Osteocyte (in vitro differentiated cells): ENCODE results near the gene METTL5. TPM values are rescaled to one million over a fixed set of nuclear protein-coding genes. Genes with fewer than 3 reads are reported as not detected.
"Not testable (repeated sequence)": the region's sequence is repeated elsewhere in the genome, so short reads cannot be mapped to it uniquely, and the experiment has no call there.

Source experiments
- DNase-seq: peaks from one replicate; pipeline ENCODE4 v3.0.0; 2021; ENCODE audit warnings: mixed read lengths; ENCODE audit not compliant: unreplicated experiment; ENCODE audit errors: extremely low spot score
- H3K27ac Mint-ChIP-seq: one replicate; pipeline ENCODE4 v1.8.0; 2021; ENCODE audit warnings: mild to moderate bottlenecking, mixed read lengths; ENCODE audit not compliant: unreplicated experiment
- H3K27me3 Mint-ChIP-seq: one replicate; pipeline ENCODE4 v1.8.0; 2021; ENCODE audit warnings: mixed read lengths; ENCODE audit not compliant: unreplicated experiment
- H3K36me3 Mint-ChIP-seq: one replicate; pipeline ENCODE4 v1.8.0; 2021; ENCODE audit warnings: mixed read lengths; ENCODE audit not compliant: unreplicated experiment
- H3K4me1 Mint-ChIP-seq: one replicate; pipeline ENCODE4 v1.8.0; 2021; ENCODE audit warnings: mixed read lengths; ENCODE audit not compliant: unreplicated experiment
- H3K4me3 Mint-ChIP-seq: one replicate; pipeline ENCODE4 v1.8.0; 2021; ENCODE audit warnings: mild to moderate bottlenecking, moderate library complexity, mixed read lengths; ENCODE audit not compliant: unreplicated experiment
- H3K9me3 Mint-ChIP-seq: one replicate; pipeline ENCODE4 v1.8.0; 2021; ENCODE audit warnings: mixed read lengths; ENCODE audit not compliant: unreplicated experiment
- CTCF ChIP-seq: fragments of 200-600 bp; sonication (generic); IDR thresholded peaks from 2 replicates; pipeline ENCODE4 v1.5.0; 2021; ENCODE audit warnings: antibody characterized with exemption, mild to moderate bottlenecking, moderate library complexity
- total RNA-seq: library from RNA; stranded (reverse); gene quantifications from 2 replicates; pipeline ENCODE4 v1.2.1, GENCODE V29; 2021

The METTL5 gene
- total RNA-seq, 1 donor from 2014 or later, result 37.6 TPM

DNA sequence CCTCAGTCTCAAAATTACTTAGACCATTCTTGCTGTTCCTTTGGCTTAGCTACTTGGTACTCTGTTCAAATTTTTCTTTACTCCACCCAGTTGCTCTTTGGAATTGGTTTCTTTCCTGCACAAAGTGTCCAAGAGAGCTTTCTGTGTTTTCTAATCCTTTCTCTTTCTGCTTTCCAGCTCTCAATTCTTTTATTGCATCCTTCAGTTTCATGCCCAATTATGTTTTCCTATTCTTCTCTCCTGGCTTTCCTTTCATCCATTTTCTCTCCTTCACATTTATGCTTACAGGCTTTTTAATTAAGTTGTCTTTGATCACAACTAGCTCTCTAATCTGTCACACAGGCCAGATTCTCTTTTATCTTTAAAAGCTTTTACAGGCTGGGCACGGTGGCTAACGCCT lies 40.8 kb upstream of the METTL5 start:
- TF ChIP-seq CTCF, result no peak
- no peak for DNase-seq
- Mint-ChIP-seq H3K27me3 (no peaks in the 10 kb centered on the region), H3K9me3 (no peaks in the 10 kb centered on the region), H3K36me3 (no peaks in the 10 kb centered on the region), H3K27ac (no peak overlapping the region), H3K4me1 (peaks cover 11% of the 10 kb centered on the region), H3K4me3 (no peak overlapping the region)

GRCh38 chr2:169862816-169863215 lies 38.1 kb upstream of the METTL5 start:
- no peaks in the 10 kb centered on the region for H3K36me3 Mint-ChIP-seq
- no peak for DNase-seq
- no peaks in the 10 kb centered on the region for H3K9me3 Mint-ChIP-seq
- H3K27ac Mint-ChIP-seq, result no peak overlapping the region
- no peaks in the 10 kb centered on the region for H3K27me3 Mint-ChIP-seq
- TF ChIP-seq CTCF, result no peak
- peaks cover 11% of the 10 kb centered on the region for H3K4me1 Mint-ChIP-seq
- no peak overlapping the region for H3K4me3 Mint-ChIP-seq

GRCh38 chr2:169860149-169860548 lies 35.4 kb upstream of the METTL5 start:
- no peak for DNase-seq
- TF ChIP-seq CTCF, result no peak
- H3K27ac Mint-ChIP-seq, result no peak overlapping the region
- no peaks in the 10 kb centered on the region for H3K9me3 Mint-ChIP-seq
- H3K4me3 Mint-ChIP-seq, result no peak overlapping the region
- no peaks in the 10 kb centered on the region for H3K27me3 Mint-ChIP-seq
- H3K4me1 Mint-ChIP-seq, result peaks cover 8% of the 10 kb centered on the region
- H3K36me3 Mint-ChIP-seq, result no peaks in the 10 kb centered on the region

- H3K9me3 Mint-ChIP-seq, result no peaks in the 10 kb centered on the region
- H3K27ac Mint-ChIP-seq, result no peak overlapping the region
- no peak for TF ChIP-seq CTCF
- peaks cover 8% of the 10 kb centered on the region for H3K4me1 Mint-ChIP-seq
- peaks cover 1% of the 10 kb centered on the region for H3K36me3 Mint-ChIP-seq
- DNase-seq, result no peak
- H3K27me3 Mint-ChIP-seq, result no peaks in the 10 kb centered on the region
- no peak overlapping the region for H3K4me3 Mint-ChIP-seq
These were observed 34.7 kb upstream of the METTL5 start for GRCh38 chr2:169859423-169859822.

GRCh38 chr2:169855281-169856258 lies 30.9 kb upstream of the METTL5 start:
- H3K36me3 Mint-ChIP-seq, result not testable (repeated sequence)

More at GRCh38 chr2:169855281-169856258, 30.9 kb upstream of the METTL5 start:
- H3K27me3 Mint-ChIP-seq, H3K9me3 Mint-ChIP-seq, H3K4me3 Mint-ChIP-seq, H3K4me1 Mint-ChIP-seq, H3K27ac Mint-ChIP-seq, DNase-seq: not testable (repeated sequence)
